GM06990 (cell line): ENCODE measurements around the gene PFKP.
A peak's percentile ranks its signal among the peaks of the same experiment; 100 is the strongest.

ENCODE experiments used
- DNase-seq: peaks from one replicate; pipeline ENCODE4 v3.0.0-alpha.2; 2011; ENCODE audit not compliant: insufficient read length; ENCODE audit errors: extremely low read depth
- H3K27me3 ChIP-seq: replicated peaks from 2 replicates; pipeline ENCODE4 v1.6.0; 2011; ENCODE audit warnings: low read length; ENCODE audit not compliant: control insufficient read depth, insufficient read depth
- H3K36me3 ChIP-seq: 2 replicates; pipeline ENCODE4 v1.5.1; 2011; ENCODE audit warnings: low read length; ENCODE audit not compliant: control insufficient read depth, insufficient read depth
- H3K4me3 ChIP-seq: replicated peaks from 2 replicates; pipeline ENCODE4 v1.5.1; 2011; ENCODE audit warnings: low read depth, mild to moderate bottlenecking, control low read depth, low read length
- CTCF ChIP-seq: IDR thresholded peaks from 2 replicates; pipeline ENCODE4 v1.5.1; 2011; ENCODE audit warnings: low read length, control low read depth, mild to moderate bottlenecking, inconsistent platforms; ENCODE audit not compliant: insufficient read depth, poor library complexity, severe bottlenecking

The PFKP gene

GRCh38 chr10:3042589-3042988 is 24.8 kb upstream of the PFKP start:
- Histone ChIP-seq H3K4me3 (no peak overlapping the region), H3K27me3 (no peaks in the 10 kb centered on the region), H3K36me3 (no peaks in the 10 kb centered on the region)
- no peak for DNase-seq
- no peak for TF ChIP-seq CTCF

GRCh38 chr10:3043512-3044368 is 23.6 kb upstream of the PFKP start:
- TF ChIP-seq CTCF, result peak; percentile 84
- Histone ChIP-seq H3K36me3 (no peaks in the 10 kb centered on the region), H3K4me3 (no peak overlapping the region), H3K27me3 (no peaks in the 10 kb centered on the region)
- DNase-seq, result no peak

GRCh38 chr10:3045471-3046209 is 21.7 kb upstream of the PFKP start:
- Histone ChIP-seq H3K27me3 (no peaks in the 10 kb centered on the region), H3K36me3 (no peaks in the 10 kb centered on the region), H3K4me3 (no peak overlapping the region)
- no peak for TF ChIP-seq CTCF
- DNase-seq, result no peak

- H3K36me3 ChIP-seq, result no peaks in the 10 kb centered on the region
- no peak overlapping the region for H3K4me3 ChIP-seq
- no peaks in the 10 kb centered on the region for H3K27me3 ChIP-seq
- no peak for TF ChIP-seq CTCF
- DNase-seq, result no peak
Measured at GRCh38 chr10:3046210-3046779, 21.1 kb upstream of the PFKP start.

DNA sequence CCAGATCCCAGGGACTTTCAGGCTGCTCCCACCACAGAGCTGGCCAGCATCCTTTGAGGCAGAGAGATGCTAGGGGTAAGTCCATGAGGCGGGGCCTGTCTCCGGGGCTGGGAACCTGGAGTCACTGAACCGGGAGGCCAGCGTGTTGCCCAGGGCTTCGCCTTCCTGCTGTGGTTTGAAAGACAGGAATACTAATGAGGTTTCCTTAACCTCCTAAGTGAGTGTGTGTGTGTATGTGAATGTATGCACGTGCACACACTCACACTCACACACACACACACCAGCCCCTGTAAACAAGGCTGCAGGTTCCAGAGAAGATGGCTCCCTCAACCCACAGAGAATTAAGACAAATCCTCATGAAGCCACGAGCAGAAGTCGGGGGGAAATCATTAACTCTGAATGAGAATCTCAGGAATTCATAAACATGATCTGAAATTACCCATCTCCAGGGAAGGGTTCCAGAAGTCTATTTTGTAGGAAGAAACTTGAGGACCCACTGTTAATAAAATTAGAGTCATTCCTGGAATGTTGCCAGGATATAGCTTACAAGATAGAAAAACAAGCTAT is 20.3 kb upstream of the PFKP start:
- H3K4me3 ChIP-seq, result no peak overlapping the region
- TF ChIP-seq CTCF, result no peak
- no peaks in the 10 kb centered on the region for H3K36me3 ChIP-seq
- DNase-seq, result no peak
- H3K27me3 ChIP-seq, result no peaks in the 10 kb centered on the region
